ENCODE results near the gene ASXL1.

Gene ASXL1

GRCh38 chr20:32329817-32330554, 28.1 kb upstream of the ASXL1 start:
- Histone ChIP-seq H3K4me3 (no peak overlapping the region), H3K27ac (no peak overlapping the region)
- TF ChIP-seq CTCF (IDR thresholded peaks at IDR 0.05): no peak
- DNase-seq (ENCODE audit: low spot score): no peak

- Histone ChIP-seq H3K4me3 (no peak overlapping the region), H3K27ac (no peak overlapping the region)
- no peak for DNase-seq (ENCODE audit: low spot score)
- no peak for TF ChIP-seq CTCF (IDR thresholded peaks at IDR 0.05)
These were observed 27.6 kb upstream of the ASXL1 start for GRCh38 chr20:32330555-32330897.

- no peak for TF ChIP-seq CTCF (IDR thresholded peaks at IDR 0.05)
- no peak for DNase-seq (ENCODE audit: low spot score)
- Histone ChIP-seq H3K27ac (no peak overlapping the region), H3K4me3 (no peak overlapping the region)
These were observed 25.5 kb upstream of the ASXL1 start for GRCh38 chr20:32332614-32333013.

GRCh38 chr20:32333181-32333987, 24.7 kb upstream of the ASXL1 start:
- no peak overlapping the region for H3K27ac ChIP-seq
- no peak for DNase-seq (ENCODE audit: low spot score)
- TF ChIP-seq CTCF (IDR thresholded peaks at IDR 0.05): no peak

GRCh38 chr20:32333988-32334885, 23.9 kb upstream of the ASXL1 start:
- no peak overlapping the region for H3K4me3 ChIP-seq
- TF ChIP-seq CTCF (IDR thresholded peaks at IDR 0.05): no peak
- H3K27ac ChIP-seq: peak overlapping the region in 1 of 2 donors; percentile 30
- no peak for DNase-seq (ENCODE audit: low spot score)

More at GRCh38 chr20:32333181-32333987, 24.7 kb upstream of the ASXL1 start:
- H3K4me3 ChIP-seq: no peak overlapping the region

- DNase-seq (ENCODE audit: low spot score): no peak
- no peak for TF ChIP-seq CTCF (IDR thresholded peaks at IDR 0.05)
- Histone ChIP-seq H3K4me3 (no peak overlapping the region), H3K27ac (no peak overlapping the region)
These were observed 21.2 kb upstream of the ASXL1 start for GRCh38 chr20:32336918-32337347.

Measured in coronary artery (tissue), 2 donors.